GM18517 (cell line): ENCODE results near the gene MEGF6.

Source experiments
- ATAC-seq: cut with Tn5 transposase; IDR thresholded peaks from one replicate; pipeline ENCODE4 v1.9.1; 2021; ENCODE audit warnings: mild to moderate bottlenecking, moderate library complexity; ENCODE audit not compliant: unreplicated experiment

Gene MEGF6, protein sequence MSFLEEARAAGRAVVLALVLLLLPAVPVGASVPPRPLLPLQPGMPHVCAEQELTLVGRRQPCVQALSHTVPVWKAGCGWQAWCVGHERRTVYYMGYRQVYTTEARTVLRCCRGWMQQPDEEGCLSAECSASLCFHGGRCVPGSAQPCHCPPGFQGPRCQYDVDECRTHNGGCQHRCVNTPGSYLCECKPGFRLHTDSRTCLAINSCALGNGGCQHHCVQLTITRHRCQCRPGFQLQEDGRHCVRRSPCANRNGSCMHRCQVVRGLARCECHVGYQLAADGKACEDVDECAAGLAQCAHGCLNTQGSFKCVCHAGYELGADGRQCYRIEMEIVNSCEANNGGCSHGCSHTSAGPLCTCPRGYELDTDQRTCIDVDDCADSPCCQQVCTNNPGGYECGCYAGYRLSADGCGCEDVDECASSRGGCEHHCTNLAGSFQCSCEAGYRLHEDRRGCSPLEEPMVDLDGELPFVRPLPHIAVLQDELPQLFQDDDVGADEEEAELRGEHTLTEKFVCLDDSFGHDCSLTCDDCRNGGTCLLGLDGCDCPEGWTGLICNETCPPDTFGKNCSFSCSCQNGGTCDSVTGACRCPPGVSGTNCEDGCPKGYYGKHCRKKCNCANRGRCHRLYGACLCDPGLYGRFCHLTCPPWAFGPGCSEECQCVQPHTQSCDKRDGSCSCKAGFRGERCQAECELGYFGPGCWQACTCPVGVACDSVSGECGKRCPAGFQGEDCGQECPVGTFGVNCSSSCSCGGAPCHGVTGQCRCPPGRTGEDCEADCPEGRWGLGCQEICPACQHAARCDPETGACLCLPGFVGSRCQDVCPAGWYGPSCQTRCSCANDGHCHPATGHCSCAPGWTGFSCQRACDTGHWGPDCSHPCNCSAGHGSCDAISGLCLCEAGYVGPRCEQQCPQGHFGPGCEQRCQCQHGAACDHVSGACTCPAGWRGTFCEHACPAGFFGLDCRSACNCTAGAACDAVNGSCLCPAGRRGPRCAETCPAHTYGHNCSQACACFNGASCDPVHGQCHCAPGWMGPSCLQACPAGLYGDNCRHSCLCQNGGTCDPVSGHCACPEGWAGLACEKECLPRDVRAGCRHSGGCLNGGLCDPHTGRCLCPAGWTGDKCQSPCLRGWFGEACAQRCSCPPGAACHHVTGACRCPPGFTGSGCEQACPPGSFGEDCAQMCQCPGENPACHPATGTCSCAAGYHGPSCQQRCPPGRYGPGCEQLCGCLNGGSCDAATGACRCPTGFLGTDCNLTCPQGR (N-terminal part only)

DNA sequence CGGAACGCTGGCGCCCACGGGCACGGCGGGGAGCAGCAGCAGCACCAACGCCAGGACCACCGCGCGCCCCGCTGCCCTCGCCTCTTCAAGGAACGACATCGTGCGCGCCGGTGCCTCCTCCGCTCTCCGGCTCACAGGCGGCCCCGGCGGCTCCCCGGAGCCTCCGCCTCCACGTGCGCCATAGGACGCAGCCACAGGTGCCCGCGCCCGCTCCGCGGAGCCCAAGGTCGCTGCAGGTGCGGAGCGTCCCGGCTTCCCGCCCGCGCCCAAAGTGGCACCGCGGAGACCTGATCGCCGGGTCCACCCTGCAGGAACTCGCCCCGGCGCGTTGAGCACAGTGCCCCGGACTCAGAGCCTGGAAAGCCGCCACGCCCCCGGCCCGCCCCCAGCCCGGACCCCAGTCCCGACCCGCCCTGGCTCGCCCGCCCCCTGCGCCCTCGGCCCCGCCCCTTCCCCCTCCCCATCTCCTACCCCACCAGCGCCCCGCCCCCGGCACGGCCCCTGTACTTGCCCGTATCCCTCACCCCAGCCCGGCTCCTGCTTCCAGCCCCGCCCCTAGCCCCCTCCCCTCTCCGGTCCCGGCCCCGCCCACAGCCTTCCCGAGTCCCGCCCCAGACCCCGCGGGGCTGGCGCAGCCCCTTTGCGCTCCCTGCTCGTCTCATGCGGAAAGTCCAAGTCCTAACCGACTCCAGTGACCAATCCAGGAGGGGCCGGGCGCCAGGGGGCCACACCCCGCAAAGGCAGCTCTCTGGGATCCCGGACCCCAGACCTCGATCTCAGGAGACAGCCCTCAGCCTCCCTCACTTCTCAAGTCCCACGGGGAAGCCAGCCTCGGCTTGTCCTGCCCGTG is at the start of gene MEGF6:
MEGF6 (minus strand) TSS at position 339 of the 850 bp plus-strand sequence; CDS start at position 99, 240 bp downstream.
- no peak for ATAC-seq

DNA sequence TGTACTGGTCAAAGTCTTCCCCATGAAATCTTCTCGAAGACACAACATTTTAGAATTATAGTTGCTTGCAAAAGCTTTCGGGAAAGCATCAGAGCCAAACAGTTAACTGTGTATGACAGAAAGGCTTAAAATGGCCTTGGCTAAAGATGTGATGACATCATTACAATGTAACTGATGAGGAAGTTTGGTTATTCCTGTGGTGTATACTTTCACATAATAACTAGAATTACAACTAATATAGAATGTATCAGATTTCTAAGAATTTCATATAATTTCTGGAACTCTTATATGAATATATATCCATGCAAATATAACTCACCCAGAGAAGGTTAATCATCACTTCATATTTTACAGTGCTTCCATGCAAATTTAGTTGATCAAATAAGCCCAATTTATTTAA is 49.4 kb upstream of the MEGF6 start:
- ATAC-seq = no peak

DNA sequence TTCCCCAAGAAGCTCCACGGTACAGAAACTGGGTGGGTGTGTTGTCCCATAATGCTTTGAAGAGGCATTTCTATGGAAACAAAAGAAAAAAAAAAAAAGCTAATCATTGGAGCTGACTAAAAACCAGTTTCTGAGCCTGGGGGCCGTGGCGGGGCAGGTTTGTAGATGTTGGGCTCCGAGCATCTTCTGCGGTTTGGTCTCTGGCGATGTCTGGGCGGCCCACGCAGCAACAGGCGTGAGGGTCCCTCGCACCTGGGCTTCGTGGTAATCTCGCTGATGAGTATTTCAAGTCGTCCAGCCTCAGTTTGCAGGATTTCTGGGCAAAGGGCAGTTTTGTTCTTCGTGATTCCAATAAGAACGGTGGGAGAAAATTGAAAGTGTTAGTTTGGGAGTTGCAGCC is 47.8 kb upstream of the MEGF6 start:
- no peak for ATAC-seq

- no peak for ATAC-seq
Measured at GRCh38 chr1:3658231-3658615, 46.9 kb upstream of the MEGF6 start.

GRCh38 chr1:3657578-3658230 is 46.4 kb upstream of the MEGF6 start:
- ATAC-seq = no peak

DNA sequence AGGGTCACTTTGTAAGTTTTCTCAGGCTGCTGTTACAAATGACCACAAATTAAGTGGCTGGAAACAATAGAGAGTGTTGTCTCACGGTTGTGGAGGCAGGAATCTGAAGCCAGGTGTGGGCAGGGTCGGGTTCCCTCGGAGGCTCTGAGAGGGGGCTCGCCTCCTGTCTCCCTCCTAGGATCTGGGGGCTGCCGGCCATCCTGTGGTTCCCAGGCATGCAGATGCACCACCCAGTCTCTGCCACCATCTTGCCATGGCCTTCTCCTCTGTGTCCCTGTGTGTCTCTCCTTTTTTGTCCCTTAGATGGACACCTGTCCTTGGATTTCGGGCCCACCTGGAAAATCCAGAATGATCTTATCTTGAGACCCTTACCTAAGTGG is 45.8 kb upstream of the MEGF6 start:
- peak; percentile 11 for ATAC-seq

DNA sequence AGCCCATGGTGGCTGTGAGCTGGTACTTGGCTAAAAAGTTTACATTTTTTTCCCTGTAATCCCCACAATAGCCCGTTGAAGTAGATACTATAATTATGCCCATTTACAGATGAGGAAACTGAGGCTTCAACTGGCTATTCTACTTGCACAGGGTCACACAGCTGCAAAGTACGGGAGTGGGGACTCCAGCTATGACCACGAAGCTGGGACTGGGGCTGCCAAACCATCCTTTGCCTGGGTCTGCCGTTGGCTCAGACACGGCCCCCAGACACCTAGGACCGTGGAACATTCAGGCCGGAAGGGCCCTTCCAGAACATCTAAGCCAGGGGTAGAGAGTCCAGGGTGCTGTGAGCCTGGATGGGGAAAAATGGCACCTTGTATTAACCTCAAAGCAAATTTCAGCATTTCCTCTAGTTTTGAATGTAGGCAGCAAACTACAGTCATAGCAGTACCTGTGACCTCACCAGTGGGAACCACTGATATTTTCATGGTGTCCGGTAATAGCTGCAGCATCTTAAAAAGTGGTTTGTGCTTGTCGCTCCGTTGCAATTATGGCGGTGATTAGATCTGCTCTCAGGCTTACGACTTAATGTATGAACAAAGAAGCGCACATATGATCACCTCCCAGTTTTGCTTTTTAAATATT is 45.3 kb upstream of the MEGF6 start:
- ATAC-seq = peak; percentile 70

DNA sequence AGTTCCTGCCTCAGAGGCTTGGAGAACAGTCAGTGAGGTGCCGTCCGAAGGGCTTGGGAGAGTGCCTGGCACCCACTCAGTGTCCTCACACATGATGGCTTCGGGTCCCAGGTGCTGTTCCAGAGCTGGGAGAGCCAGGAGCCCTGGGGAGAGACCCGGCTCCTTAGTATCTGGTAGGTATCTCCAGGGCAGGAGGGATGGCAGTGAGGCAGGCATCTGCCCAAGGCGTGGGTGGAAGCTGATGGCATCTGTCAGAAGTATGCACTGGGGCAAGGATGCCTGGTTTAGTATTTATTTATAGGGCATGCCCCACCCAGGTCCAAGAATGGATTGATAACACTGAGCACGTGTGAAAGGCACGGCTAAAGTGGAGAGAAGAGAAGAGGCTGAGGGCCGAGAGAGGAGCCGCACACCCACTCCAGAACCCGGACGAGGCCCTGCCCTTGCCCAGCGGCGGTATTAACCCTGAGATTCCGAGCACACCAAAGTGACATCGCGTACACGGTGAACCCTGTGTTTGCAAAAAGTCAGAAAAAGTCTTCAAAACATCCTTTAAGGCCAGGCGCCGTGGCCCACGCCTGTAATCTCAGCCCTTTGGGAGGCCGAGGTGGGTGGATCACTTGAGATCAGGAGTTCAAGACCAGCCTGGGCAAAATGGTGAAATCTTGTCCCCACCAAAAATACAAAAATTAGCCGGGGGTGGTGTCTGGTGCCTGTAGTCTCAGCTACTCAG is 43.4 kb upstream of the MEGF6 start:
- ATAC-seq = no peak

- ATAC-seq = no peak
Measured at GRCh38 chr1:3653286-3653618, 41.9 kb upstream of the MEGF6 start.

DNA sequence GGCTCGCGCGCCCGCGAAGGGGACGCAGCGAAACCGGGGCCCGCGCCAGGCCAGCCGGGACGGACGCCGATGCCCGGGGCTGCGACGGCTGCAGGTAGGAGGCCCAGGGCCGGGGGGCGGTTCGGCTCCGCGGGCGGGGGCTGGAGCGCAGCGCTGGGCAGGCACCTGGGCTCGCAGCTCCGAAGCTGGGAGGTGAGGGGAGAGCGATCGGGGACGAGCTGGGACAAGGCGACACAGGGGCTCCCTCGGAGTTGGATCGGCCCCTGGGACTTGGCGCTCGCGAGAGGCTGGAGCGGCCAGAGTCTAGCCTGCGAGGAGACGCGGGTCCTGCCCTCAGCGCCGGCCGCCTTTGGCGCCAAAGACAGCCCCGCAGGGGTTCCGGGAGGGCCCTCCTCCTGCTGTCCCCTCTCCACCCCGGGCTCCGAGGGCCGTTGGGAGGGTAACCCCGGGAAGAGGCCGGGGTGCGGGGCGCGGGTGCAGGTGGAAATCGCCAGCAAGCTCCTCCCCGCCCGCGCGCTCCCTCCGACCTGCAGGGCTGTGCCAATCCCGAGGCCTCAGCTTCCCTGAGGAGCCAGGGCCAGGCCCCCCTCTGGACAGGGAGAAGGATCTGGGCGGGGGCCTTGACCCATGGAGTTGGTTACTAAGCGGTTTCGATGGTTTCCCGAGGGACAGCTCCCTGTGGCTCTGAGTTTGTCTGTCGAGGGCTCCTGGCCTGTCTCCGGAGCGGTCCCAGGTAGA is 41.4 kb upstream of the MEGF6 start:
- no peak for ATAC-seq

- no peak for ATAC-seq
Measured at GRCh38 chr1:3651930-3652547, 40.7 kb upstream of the MEGF6 start, which contains the start of gene TP73. TP73 (plus strand) TSS chr1:3652516; CDS start chr1:3682366, 29,850 bp downstream.

DNA sequence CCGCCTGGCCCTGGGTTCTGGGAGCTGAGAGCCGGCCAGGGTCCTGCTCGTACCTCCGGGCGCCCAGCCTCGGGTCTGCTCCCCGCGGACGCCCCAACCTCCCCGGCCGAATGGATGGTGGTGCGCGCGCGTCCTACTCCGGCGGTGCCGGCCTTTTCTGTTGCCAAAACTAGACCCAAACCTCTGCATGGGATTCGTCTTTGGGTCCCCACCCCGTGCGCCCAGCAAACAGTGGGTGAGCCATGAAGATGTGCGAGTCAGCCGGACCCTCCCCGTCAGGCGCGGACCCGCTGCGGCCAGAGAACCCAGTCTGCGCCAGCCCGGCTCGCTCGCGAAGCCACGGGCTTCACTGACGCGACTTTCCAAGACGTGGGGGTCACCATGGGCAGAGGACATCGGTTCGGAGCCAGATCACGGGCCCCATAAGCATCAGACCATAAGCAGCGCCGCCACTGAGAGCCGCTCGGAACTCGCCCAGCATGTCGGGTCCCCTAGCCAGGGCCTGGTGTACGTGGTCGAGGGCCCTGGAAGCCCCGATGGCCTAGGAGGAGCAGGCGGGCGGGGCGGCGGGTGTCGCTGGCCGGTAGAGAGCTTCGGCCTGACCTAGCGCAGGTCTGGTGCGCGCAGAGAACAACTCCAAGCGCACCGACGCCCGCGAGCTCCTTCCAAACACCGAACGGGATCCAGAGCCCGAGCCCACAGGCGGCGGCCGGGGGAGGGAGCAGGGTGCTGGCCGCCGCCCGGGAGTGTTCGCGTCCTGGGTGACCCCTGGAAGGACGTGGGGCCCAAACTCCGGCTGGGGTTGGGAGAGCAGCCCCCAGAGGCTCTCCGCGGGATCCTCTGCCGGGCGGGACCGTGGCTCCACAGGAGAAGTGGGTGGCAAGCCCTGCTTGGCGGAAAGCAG is 40.0 kb upstream of the MEGF6 start:
- no peak for ATAC-seq

DNA sequence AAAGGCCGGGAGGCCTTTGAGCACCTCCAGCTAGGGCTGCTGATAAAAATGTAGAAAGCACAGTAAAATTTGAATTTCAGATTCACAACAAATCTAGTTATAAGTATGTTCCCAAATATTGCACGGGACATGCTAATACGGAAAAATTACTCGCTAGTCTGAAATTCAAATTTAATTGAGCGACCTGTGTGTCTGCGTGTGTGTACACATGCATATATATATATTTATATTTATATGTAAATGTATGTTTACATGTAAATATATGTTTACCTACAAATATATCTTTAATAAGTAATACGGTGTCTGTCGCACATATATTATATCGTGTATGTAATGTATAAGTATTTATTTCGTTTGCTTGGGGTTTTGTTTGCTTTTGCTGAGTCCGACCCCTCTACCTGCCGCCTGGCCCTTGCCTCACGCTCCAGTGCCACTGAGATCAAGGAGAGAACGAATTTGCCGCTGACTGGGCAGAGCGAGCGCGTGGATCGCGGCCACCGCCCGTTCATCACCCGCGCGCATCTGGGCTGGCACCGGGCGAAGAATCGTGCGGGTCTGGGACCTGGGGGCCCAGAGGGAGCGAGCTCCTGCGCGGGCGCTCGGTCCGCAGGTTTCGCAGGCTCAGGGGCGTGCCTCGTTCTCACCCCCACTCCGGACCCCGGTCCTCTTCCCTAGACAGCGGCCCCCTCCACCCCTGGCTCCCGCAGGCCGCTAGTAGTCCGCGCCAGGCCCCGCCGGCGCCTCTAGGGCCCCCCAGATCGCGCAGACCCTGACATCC is 39.1 kb upstream of the MEGF6 start:
- ATAC-seq = no peak

- peak; percentile 64 for ATAC-seq
Measured at GRCh38 chr1:3649342-3650247, 38.3 kb upstream of the MEGF6 start, which contains the start of gene WRAP73. WRAP73 (minus strand) TSS chr1:3650103; CDS start chr1:3649999, 104 bp downstream.

GRCh38 chr1:3646596-3646995 is 35.3 kb upstream of the MEGF6 start:
- no peak for ATAC-seq
